HepG2 (cell line): Measurements from ENCODE around the gene NONO.

Experiments
- GTF2F1 ChIP-seq: fragments of 150-350 bp; IDR thresholded peaks from 2 replicates; pipeline ENCODE4 v1.6.1; 2014; ENCODE audit warnings: low read length
- POLR2A ChIP-seq, 2 experiments: IDR thresholded peaks; 2 replicates each; pipeline ENCODE4 v1.6.1; 2011; ENCODE audit warnings: low read depth in 2 of 2, low read length in 2 of 2, mild to moderate bottlenecking in 1 of 2, moderate library complexity in 1 of 2; ENCODE audit not compliant: insufficient read depth in 1 of 2
- TF ChIP-seq, protein P1 (sequence below): sonication (generic); formaldehyde crosslinking; IDR thresholded peaks from 2 replicates; pipeline ENCODE4 v1.5.0; 2020; ENCODE audit warnings: mild to moderate bottlenecking, missing genetic modification reagents, moderate library complexity

DNA sequence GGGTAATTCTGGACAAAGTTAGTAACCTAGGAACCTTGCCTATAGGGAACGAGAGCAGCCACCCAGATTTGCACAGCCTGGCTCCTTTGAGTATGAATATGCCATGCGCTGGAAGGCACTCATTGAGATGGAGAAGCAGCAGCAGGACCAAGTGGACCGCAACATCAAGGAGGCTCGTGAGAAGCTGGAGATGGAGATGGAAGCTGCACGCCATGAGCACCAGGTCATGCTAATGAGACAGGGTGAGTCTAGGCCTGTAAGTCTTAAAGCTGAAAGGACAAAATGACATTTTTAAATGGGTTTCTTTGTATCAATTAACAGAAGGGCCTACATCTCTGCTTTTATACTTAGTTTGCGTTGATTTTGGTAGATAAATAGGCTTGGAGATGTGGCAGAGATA lies 13.4 kb downstream of the NONO start:
- no peak for TF ChIP-seq GTF2F1
- TF ChIP-seq, protein P1, sequence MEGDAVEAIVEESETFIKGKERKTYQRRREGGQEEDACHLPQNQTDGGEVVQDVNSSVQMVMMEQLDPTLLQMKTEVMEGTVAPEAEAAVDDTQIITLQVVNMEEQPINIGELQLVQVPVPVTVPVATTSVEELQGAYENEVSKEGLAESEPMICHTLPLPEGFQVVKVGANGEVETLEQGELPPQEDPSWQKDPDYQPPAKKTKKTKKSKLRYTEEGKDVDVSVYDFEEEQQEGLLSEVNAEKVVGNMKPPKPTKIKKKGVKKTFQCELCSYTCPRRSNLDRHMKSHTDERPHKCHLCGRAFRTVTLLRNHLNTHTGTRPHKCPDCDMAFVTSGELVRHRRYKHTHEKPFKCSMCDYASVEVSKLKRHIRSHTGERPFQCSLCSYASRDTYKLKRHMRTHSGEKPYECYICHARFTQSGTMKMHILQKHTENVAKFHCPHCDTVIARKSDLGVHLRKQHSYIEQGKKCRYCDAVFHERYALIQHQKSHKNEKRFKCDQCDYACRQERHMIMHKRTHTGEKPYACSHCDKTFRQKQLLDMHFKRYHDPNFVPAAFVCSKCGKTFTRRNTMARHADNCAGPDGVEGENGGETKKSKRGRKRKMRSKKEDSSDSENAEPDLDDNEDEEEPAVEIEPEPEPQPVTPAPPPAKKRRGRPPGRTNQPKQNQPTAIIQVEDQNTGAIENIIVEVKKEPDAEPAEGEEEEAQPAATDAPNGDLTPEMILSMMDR (CRISPR knock-in tag): no peak
- TF ChIP-seq POLR2A (IDR thresholded peaks at IDR 0.05; ENCODE audit: insufficient read depth in 1 of 2, low read depth in 2 of 2, low read length in 2 of 2): no peak
